ENCODE measurements around the gene DOHH.

GRCh38 chr19:3441986-3442329 lies 58.5 kb downstream of the DOHH start:
- no peak for TF ChIP-seq CTCF (conservative IDR thresholded peaks at IDR 0.05 in 1 of 2, IDR thresholded peaks at IDR 0.05 in 1 of 2; ENCODE audit: extremely low read depth in 1 of 2, insufficient read depth in 1 of 2, low read depth in 1 of 2, low read length in 2 of 2)
- no peak for TF ChIP-seq EZH2 (IDR thresholded peaks at IDR 0.05; ENCODE audit: borderline replicate concordance, low read length)
